K562 (cell line): Measurements from ENCODE around the gene IRF2BP1. TPM values are rescaled to one million over a fixed set of nuclear protein-coding genes. Genes with fewer than 3 reads are reported as not detected.
A peak's percentile ranks its signal among the peaks of the same experiment; 100 is the strongest.

Experiments used
- ARNT ChIP-seq, 2 experiments: fragments of 450-650 bp; IDR thresholded peaks; 2 replicates each; pipeline ENCODE4 v1.6.1; 2016; ENCODE audit warnings: mild to moderate bottlenecking in 1 of 2
- DACH1 ChIP-seq: fragments of 450-650 bp; IDR thresholded peaks from 2 replicates; pipeline ENCODE4 v1.6.1; 2018; ENCODE audit not compliant: partially characterized antibody
- DMBX1 ChIP-seq: fragments of 250-450 bp; sonication (Bioruptor Pico); IDR thresholded peaks from 2 replicates; pipeline ENCODE4 v1.8.0; 2022; ENCODE audit warnings: inconsistent platforms, mild to moderate bottlenecking, moderate library complexity, borderline replicate concordance
- EGR1 ChIP-seq: fragments of 450-650 bp; conservative IDR thresholded peaks from 2 replicates; pipeline ENCODE4 v1.6.1; 2017; ENCODE audit warnings: mild to moderate bottlenecking
- EP300 ChIP-seq: IDR thresholded peaks from 2 replicates; pipeline ENCODE4 v1.6.1; 2012; ENCODE audit warnings: low read length, improper control_type of control experiment
- FOSL1 ChIP-seq: fragments of 200-800 bp; sonication (Bioruptor generic); conservative IDR thresholded peaks from 2 replicates; pipeline ENCODE4 v1.6.1; 2016; ENCODE audit warnings: missing genetic modification characterization, missing compliant biosample characterization
- HDAC2 ChIP-seq: fragments of 450-650 bp; IDR thresholded peaks from 2 replicates; pipeline ENCODE4 v1.6.1; 2016; ENCODE audit warnings: mild to moderate bottlenecking
- KLF16 ChIP-seq: IDR thresholded peaks from 2 replicates; pipeline ENCODE4 v1.6.1; 2016; ENCODE audit warnings: antibody characterized with exemption
- MED1 ChIP-seq: sonication (generic); formaldehyde crosslinking; IDR thresholded peaks from 2 replicates; pipeline ENCODE4 v1.8.1; 2023; ENCODE audit warnings: missing genetic modification reagents, borderline replicate concordance
- NCOR1 ChIP-seq: fragments of 450-650 bp; IDR thresholded peaks from 2 replicates; pipeline ENCODE4 v1.6.1; 2016; ENCODE audit warnings: mild to moderate bottlenecking, moderate library complexity
- SMARCE1 ChIP-seq: fragments of 450-650 bp; IDR thresholded peaks from 2 replicates; pipeline ENCODE4 v1.7.1; 2016; ENCODE audit warnings: mild to moderate bottlenecking
- TBL1XR1 ChIP-seq, 2 experiments: IDR thresholded peaks; 2 replicates each; pipeline ENCODE4 v1.6.1; 2012; ENCODE audit warnings: improper control_type of control experiment in 2 of 2, low read length in 2 of 2, mild to moderate bottlenecking in 1 of 2
- TBP ChIP-seq: optimal IDR thresholded peaks from 2 replicates; pipeline ENCODE3; 2011; ENCODE audit warnings: low read depth, low read length, improper control_type of control experiment
- TCF3 ChIP-seq: sonication (generic); formaldehyde crosslinking; IDR thresholded peaks from 2 replicates; pipeline ENCODE4 v1.4.0; 2020; ENCODE audit warnings: mild to moderate bottlenecking, missing genetic modification reagents
- TRIM24 ChIP-seq, 2 experiments: fragments of 450-650 bp; IDR thresholded peaks; 2 replicates each; pipeline ENCODE4 v1.6.1; 2016
- ZFX ChIP-seq: sonication (generic); formaldehyde crosslinking; IDR thresholded peaks from 2 replicates; pipeline ENCODE4 v1.8.0; 2022; ENCODE audit warnings: mild to moderate bottlenecking, missing genetic modification reagents, moderate library complexity
- ZNF121 ChIP-seq: sonication (generic); formaldehyde crosslinking; conservative IDR thresholded peaks from 2 replicates; pipeline ENCODE4 v1.8.0; 2022; ENCODE audit warnings: missing genetic modification reagents
- ZNF274 ChIP-seq: IDR thresholded peaks from 2 replicates; pipeline ENCODE4 v1.6.1; 2011; ENCODE audit warnings: low read depth, mild to moderate bottlenecking, low read length, moderate library complexity, borderline replicate concordance
- polyA plus RNA-seq, 8 experiments: library from polyadenylated mRNA; depleted of rRNA in 4 of 8; stranded (reverse) in 5 of 8; unstranded in 3 of 8; fragments of >200 nt; fragmentation: Nextera tagmentation in 2 of 8; fragmentation: Illumina TruSeq in 1 of 8; extraction: Ambion mirVana in 2 of 8; extraction: Trizol in 1 of 8; gene quantifications; 2 replicates each; pipeline versions ENCODE4 v1.2.1 to v1.2.3, GENCODE V29; 2011 to 2014; ENCODE audit warnings: inconsistent platforms in 1 of 8, missing spikeins in 1 of 8
- total RNA-seq, 7 experiments: library from RNA; depleted of rRNA in 6 of 7; stranded (reverse); fragments of >200 nt in 6 of 7; fragmentation: Illumina TruSeq in 2 of 7; extraction: Trizol in 2 of 7; gene quantifications; 2 replicates each; pipeline versions ENCODE4 v1.2.1 to v1.2.3, GENCODE V29; 2011 to 2021; ENCODE audit warnings: low replicate concordance in 1 of 7
- TF ChIP-seq, protein P1 (sequence below), 2 experiments: fragments of 200-800 bp in 1 of 2; sonication (Bioruptor generic) in 1 of 2; sonication (generic) in 1 of 2; formaldehyde crosslinking in 1 of 2; IDR thresholded peaks in 1 of 2; conservative IDR thresholded peaks in 1 of 2; 2 replicates each; pipeline versions ENCODE4 v1.5.0 to v1.6.1; 2016 to 2020; ENCODE audit warnings: missing compliant biosample characterization in 1 of 2, missing genetic modification characterization in 1 of 2, missing genetic modification reagents in 1 of 2
- TF ChIP-seq, protein P2 (sequence below): fragments of 450-650 bp; formaldehyde crosslinking; IDR thresholded peaks from 2 replicates; pipeline ENCODE4 v1.4.0; 2022; ENCODE audit warnings: mild to moderate bottlenecking, moderate library complexity
- TF ChIP-seq, protein P3 (sequence below), 2 experiments: fragments of 450-650 bp in 1 of 2; sonication (generic) in 1 of 2; formaldehyde crosslinking in 1 of 2; IDR thresholded peaks in 1 of 2; conservative IDR thresholded peaks in 1 of 2; 2 replicates each; pipeline versions ENCODE4 v1.6.1 to v1.8.1; 2016 to 2023; ENCODE audit warnings: mild to moderate bottlenecking in 2 of 2, moderate library complexity in 2 of 2, inconsistent platforms in 1 of 2, missing genetic modification reagents in 1 of 2
- TF ChIP-seq, protein P4 (sequence below), 2 experiments: IDR thresholded peaks in 1 of 2; conservative IDR thresholded peaks in 1 of 2; 2 replicates each; pipeline ENCODE4 v1.6.1; 2016; ENCODE audit warnings: low read depth in 2 of 2, mild to moderate bottlenecking in 1 of 2, missing compliant biosample characterization in 1 of 2, missing genetic modification characterization in 1 of 2, moderate library complexity in 1 of 2

The IRF2BP1 gene
- total and polyA plus RNA-seq, 9 of the 15 experiments (the other 6 are each of a cell fraction or from before 2014, with no cell fraction given): 0.61 to 35.9 (median 3.5) TPM

DNA sequence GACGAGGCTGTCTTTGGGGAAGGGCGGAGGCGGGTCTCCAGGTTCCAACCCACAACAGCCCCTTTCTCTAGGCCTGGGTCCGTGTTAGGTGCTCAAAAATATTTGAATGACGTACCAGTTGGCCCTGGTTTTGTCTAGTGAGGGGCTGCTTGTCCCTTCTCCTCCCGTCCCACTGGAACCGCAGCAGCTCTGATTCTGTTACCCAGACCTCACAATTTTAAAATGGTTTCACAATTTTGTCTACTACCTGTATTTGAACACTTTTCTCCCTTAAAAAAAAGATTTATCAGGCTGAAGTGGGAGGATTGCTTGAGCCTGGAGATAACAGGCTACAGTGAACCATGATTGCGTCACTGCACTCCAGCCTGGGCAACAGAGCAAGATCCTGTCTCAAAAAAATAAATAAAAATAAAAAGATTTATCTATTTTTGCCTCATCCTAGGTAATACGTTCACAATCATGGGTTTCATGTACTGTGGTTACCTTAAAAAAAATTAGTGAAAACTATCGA is 1.3 kb upstream of the IRF2BP1 start (continued):
- TF ChIP-seq DMBX1 (CRISPR knock-in tag) (no peak), MED1 (no peak), TBP (peak; percentile 29), TCF3 (CRISPR knock-in tag) (peak; percentile 49), TBL1XR1 (IDR thresholded peaks at IDR 0.05; ENCODE audit: low read length in 2 of 2) (peak in 1 of 2 experiments; percentile 7; a peak in 1 of 4 replicates), FOSL1 (tag) (peak; percentile 48; the same call in 1 of the 2 replicates), KLF16 (peak; percentile 68; the same call in 1 of the 2 replicates), SMARCE1 (peak; percentile 37; the same call in 1 of the 2 replicates), DACH1 (peak; percentile 33), TRIM24 (IDR thresholded peaks at IDR 0.05) (peak; percentile 65 to 82), EP300 (peak; percentile 54; the same call in 1 of the 2 replicates), EGR1 (0 out of 2 replicates have a peak, but pooled peaks have one; percentile 16), HDAC2 (peak; percentile 82), ZNF274 (no peak), ARNT (IDR thresholded peaks at IDR 0.05) (peak; percentile 39 to 45; a peak in 1 of 4 replicates), ZNF121 (CRISPR knock-in tag) (peak; percentile 99), ZFX (CRISPR knock-in tag) (peak; percentile 84), NCOR1 (peak; percentile 43; the same call in 1 of the 2 replicates)
- TF ChIP-seq, protein P1, sequence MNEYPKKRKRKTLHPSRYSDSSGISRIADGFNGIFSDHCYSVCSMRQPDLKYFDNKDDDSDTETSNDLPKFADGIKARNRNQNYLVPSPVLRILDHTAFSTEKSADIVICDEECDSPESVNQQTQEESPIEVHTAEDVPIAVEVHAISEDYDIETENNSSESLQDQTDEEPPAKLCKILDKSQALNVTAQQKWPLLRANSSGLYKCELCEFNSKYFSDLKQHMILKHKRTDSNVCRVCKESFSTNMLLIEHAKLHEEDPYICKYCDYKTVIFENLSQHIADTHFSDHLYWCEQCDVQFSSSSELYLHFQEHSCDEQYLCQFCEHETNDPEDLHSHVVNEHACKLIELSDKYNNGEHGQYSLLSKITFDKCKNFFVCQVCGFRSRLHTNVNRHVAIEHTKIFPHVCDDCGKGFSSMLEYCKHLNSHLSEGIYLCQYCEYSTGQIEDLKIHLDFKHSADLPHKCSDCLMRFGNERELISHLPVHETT (CRISPR knock-in tag; conservative IDR thresholded peaks at IDR 0.05 in 1 of 2, IDR thresholded peaks at IDR 0.05 in 1 of 2): peak in 1 of 2 experiments; percentile 71; a peak in 2 of 4 replicates
- TF ChIP-seq, protein P2, sequence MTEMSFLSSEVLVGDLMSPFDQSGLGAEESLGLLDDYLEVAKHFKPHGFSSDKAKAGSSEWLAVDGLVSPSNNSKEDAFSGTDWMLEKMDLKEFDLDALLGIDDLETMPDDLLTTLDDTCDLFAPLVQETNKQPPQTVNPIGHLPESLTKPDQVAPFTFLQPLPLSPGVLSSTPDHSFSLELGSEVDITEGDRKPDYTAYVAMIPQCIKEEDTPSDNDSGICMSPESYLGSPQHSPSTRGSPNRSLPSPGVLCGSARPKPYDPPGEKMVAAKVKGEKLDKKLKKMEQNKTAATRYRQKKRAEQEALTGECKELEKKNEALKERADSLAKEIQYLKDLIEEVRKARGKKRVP (CRISPR knock-in tag): 0 out of 2 replicates have a peak, but pooled peaks have one; percentile 40
- TF ChIP-seq, protein P3, sequence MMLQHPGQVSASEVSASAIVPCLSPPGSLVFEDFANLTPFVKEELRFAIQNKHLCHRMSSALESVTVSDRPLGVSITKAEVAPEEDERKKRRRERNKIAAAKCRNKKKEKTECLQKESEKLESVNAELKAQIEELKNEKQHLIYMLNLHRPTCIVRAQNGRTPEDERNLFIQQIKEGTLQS (IDR thresholded peaks at IDR 0.05): peak; percentile 96
- TF ChIP-seq, protein P3 (CRISPR knock-in tag; conservative IDR thresholded peaks at IDR 0.05): no peak; the same call in 1 of the 2 replicates
- TF ChIP-seq, protein P4, sequence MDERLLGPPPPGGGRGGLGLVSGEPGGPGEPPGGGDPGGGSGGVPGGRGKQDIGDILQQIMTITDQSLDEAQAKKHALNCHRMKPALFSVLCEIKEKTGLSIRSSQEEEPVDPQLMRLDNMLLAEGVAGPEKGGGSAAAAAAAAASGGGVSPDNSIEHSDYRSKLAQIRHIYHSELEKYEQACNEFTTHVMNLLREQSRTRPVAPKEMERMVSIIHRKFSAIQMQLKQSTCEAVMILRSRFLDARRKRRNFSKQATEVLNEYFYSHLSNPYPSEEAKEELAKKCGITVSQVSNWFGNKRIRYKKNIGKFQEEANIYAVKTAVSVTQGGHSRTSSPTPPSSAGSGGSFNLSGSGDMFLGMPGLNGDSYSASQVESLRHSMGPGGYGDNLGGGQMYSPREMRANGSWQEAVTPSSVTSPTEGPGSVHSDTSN (CRISPR knock-in tag; IDR thresholded peaks at IDR 0.05; ENCODE audit: low read depth): no peak
- TF ChIP-seq, protein P4 (tag; conservative IDR thresholded peaks at IDR 0.05; ENCODE audit: low read depth): 0 out of 2 replicates have a peak, but pooled peaks have one; percentile 5
